HL-60/S4 (cell line): ENCODE results near the gene GAA.
"Not testable (repeated sequence)": the region's sequence is repeated elsewhere in the genome, so short reads cannot be mapped to it uniquely, and the experiment has no call there.

Source experiments
- in situ Hi-C: fragments of 300-500 bp; cut with MboI; formaldehyde crosslinking; loops from 2 replicates; pipeline ENCODE4 v1.14.3; 2022; ENCODE audit warnings: low sequenced_read_pairs

GAA gene

GRCh38 chr17:80082403-80083135 is 18.8 kb upstream of the GAA start:
- in situ Hi-C loops = no loop called here

GRCh38 chr17:80083136-80083661 is 18.2 kb upstream of the GAA start:
- in situ Hi-C loops = no loop called here

GRCh38 chr17:80084773-80085172 is 16.6 kb upstream of the GAA start:
- in situ Hi-C loops = no loop called here

- in situ Hi-C loops = no loop called here
Observed at GRCh38 chr17:80086081-80086480, 15.3 kb upstream of the GAA start.

GRCh38 chr17:80086616-80087015 is 14.8 kb upstream of the GAA start:
- in situ Hi-C loops = no loop called here

- in situ Hi-C loops = no loop called here
Observed at GRCh38 chr17:80087346-80088265, 13.8 kb upstream of the GAA start.

GRCh38 chr17:80089762-80090161 is 11.6 kb upstream of the GAA start:
- in situ Hi-C loops = no loop called here

GRCh38 chr17:80090164-80090563 is 11.2 kb upstream of the GAA start:
- in situ Hi-C loops = not testable (repeated sequence)

GRCh38 chr17:80091376-80091775 is 10.0 kb upstream of the GAA start:
- in situ Hi-C loops = no loop called here

GRCh38 chr17:80092959-80093358 is 8.4 kb upstream of the GAA start:
- in situ Hi-C loops = no loop called here

- in situ Hi-C loops = no loop called here
Observed at GRCh38 chr17:80095038-80095843, 6.1 kb upstream of the GAA start.

- in situ Hi-C loops = no loop called here
Observed at GRCh38 chr17:80095844-80096475, 5.4 kb upstream of the GAA start.

- in situ Hi-C loops = no loop called here
Observed at GRCh38 chr17:80096561-80097021, 4.8 kb upstream of the GAA start.

GRCh38 chr17:80097127-80097621 is 4.2 kb upstream of the GAA start:
- in situ Hi-C loops = no loop called here

GRCh38 chr17:80097844-80098691 is 3.3 kb upstream of the GAA start:
- in situ Hi-C loops = no loop called here

GRCh38 chr17:80099291-80100034 is 1.9 kb upstream of the GAA start:
- in situ Hi-C loops = no loop called here

GRCh38 chr17:80100035-80100323 is 1.4 kb upstream of the GAA start:
- in situ Hi-C loops = no loop called here

- in situ Hi-C loops = no loop called here
Observed at GRCh38 chr17:80101946-80102663, 724 bp downstream of the GAA start.
